Esophagus squamous epithelium (tissue), 4 donors: ENCODE data around the gene GCA.

Source experiments
- CTCF ChIP-seq, 6 experiments: fragments of 450-650 bp in 4 of 6; fragments of 200-600 bp in 2 of 6; sonication (generic) in 2 of 6; IDR thresholded peaks; one replicate each; pipeline ENCODE4 v1.5.1; 2016 to 2019; ENCODE audit warnings: antibody characterized with exemption in 6 of 6, mild to moderate bottlenecking in 4 of 6, moderate library complexity in 4 of 6
- POLR2A ChIP-seq, 4 donors: fragments of 450-650 bp; IDR thresholded peaks; one replicate each; pipeline ENCODE4 v1.6.1; 2017; ENCODE audit warnings: antibody characterized with exemption in 4 of 4, mild to moderate bottlenecking in 4 of 4, moderate library complexity in 3 of 4

- TF ChIP-seq CTCF (IDR thresholded peaks at IDR 0.05) (no peak), POLR2A (IDR thresholded peaks at IDR 0.05) (no peak)
These were observed 1.1 kb upstream of the GCA start for GRCh38 chr2:162342841-162343240.
